Left lung (tissue), 10 donors: ENCODE results near the gene ILF3. TPM values are rescaled to one million over a fixed set of nuclear protein-coding genes. Genes with fewer than 3 reads are reported as not detected.

Source experiments
- ATAC-seq: fragments of 200-7000 bp; cut with Tn5 transposase; one replicate; pipeline ENCODE4 v1.9.1; 2020; ENCODE audit warnings: moderate library complexity
- DNase-seq, 4 donors: peaks; one replicate each; pipeline ENCODE4 v3.0.0-alpha.2; 2013 to 2020
- H3K27ac ChIP-seq, 2 donors: fragments of 200-600 bp; sonication (generic) in 1 of 2; one replicate each; pipeline versions ENCODE4 v1.5.0 to v1.8.0; 2020 to 2021
- H3K27me3 ChIP-seq, 2 donors: fragments of 200-600 bp; sonication (generic) in 1 of 2; one replicate each; pipeline versions ENCODE4 v1.5.0 to v1.8.0; 2020 to 2021
- H3K36me3 ChIP-seq, 2 donors: fragments of 200-600 bp; sonication (generic) in 1 of 2; one replicate each; pipeline versions ENCODE4 v1.5.0 to v1.8.0; 2020 to 2021
- H3K4me1 ChIP-seq, 2 donors: fragments of 200-600 bp; one replicate each; pipeline ENCODE4 v1.8.0; 2021
- H3K4me3 ChIP-seq, 2 donors: fragments of 200-600 bp; sonication (generic) in 1 of 2; one replicate each; pipeline versions ENCODE4 v1.5.0 to v1.8.0; 2020 to 2021; ENCODE audit warnings: mild to moderate bottlenecking in 1 of 2
- H3K9me3 ChIP-seq, 2 donors: fragments of 200-600 bp; sonication (generic) in 1 of 2; one replicate each; pipeline versions ENCODE4 v1.5.0 to v1.8.0; 2020 to 2021
- CTCF ChIP-seq, 2 donors: fragments of 200-600 bp; sonication (generic) in 1 of 2; IDR thresholded peaks; one replicate each; pipeline versions ENCODE4 v1.5.0 to v1.8.0; 2021; ENCODE audit warnings: antibody characterized with exemption in 2 of 2
- intact Hi-C, 2 donors: fragments of 100-400 bp; cut with DNase I; formaldehyde crosslinking; loops; one replicate each; pipeline versions ENCODE4 v1.11.2 to v1.14.2; 2022
- polyA plus RNA-seq, 6 donors: library from polyadenylated mRNA; unstranded; fragments of 120-200 nt; gene quantifications; one replicate each; pipeline ENCODE4 v1.2.1, GENCODE V29; 2013; ENCODE audit not compliant: insufficient read length in 6 of 6
- total RNA-seq, 2 donors: library from RNA; stranded (reverse); fragmentation: NEBNext Ultra II Directional; extraction: Animal tissue kit (Norgen Biotek cat#: 25700); gene quantifications; one replicate each; pipeline ENCODE4 v1.2.1, GENCODE V29; 2021
- donor health status: DM: no; HTN: yes; CAD: no.
- donor health status: DM: no; HTN: no; CAD: no.

The ILF3 gene
- total and polyA plus RNA-seq, 8 donors = 161 to 357 (median 298) TPM

- peak; percentile 7 for ATAC-seq
- Histone ChIP-seq H3K4me3 (peak overlapping the region; percentile 93 to 96), H3K27me3 (no peaks in the 10 kb centered on the region), H3K36me3 (peaks cover 0 to 9% of the 10 kb centered on the region in 2 donors), H3K4me1 (peaks cover 25 to 58% of the 10 kb centered on the region in 2 donors), H3K9me3 (no peaks in the 10 kb centered on the region), H3K27ac (peak overlapping the region; percentile 94 to 98)
- peak in 3 of 4 donors; percentile 46 to 85 (median 56) for DNase-seq
- TF ChIP-seq CTCF (IDR thresholded peaks at IDR 0.05) = no peak
- intact Hi-C loops = no loop called here
These were observed 687 bp downstream of the ILF3 start for GRCh38 chr19:10654610-10655456.

GRCh38 chr19:10655457-10656312 lies 1.5 kb downstream of the ILF3 start:
- peak overlapping the region; percentile 93 to 96 for H3K4me3 ChIP-seq
- H3K9me3 ChIP-seq = no peaks in the 10 kb centered on the region
- H3K4me1 ChIP-seq = peaks cover 27 to 66% of the 10 kb centered on the region in 2 donors
- no peaks in the 10 kb centered on the region for H3K27me3 ChIP-seq
- no peak for TF ChIP-seq CTCF (IDR thresholded peaks at IDR 0.05)
- DNase-seq (peak in 1 of 4 donors; percentile 10), ATAC-seq (no peak)
- intact Hi-C loops = no loop called here
- H3K36me3 ChIP-seq = peaks cover 0 to 14% of the 10 kb centered on the region in 2 donors
- H3K27ac ChIP-seq = peak overlapping the region; percentile 9 to 98

GRCh38 chr19:10660346-10660745 lies 6.2 kb downstream of the ILF3 start:
- Histone ChIP-seq H3K4me3 (no peak overlapping the region), H3K4me1 (peaks cover 29 to 79% of the 10 kb centered on the region in 2 donors), H3K27ac (no peak overlapping the region), H3K36me3 (peaks cover 0 to 26% of the 10 kb centered on the region in 2 donors), H3K9me3 (no peaks in the 10 kb centered on the region), H3K27me3 (no peaks in the 10 kb centered on the region)
- ATAC-seq = no peak
- no peak for DNase-seq
- intact Hi-C loops = no loop called here
- no peak for TF ChIP-seq CTCF (IDR thresholded peaks at IDR 0.05)

GRCh38 chr19:10661946-10662345 lies 7.8 kb downstream of the ILF3 start:
- DNase-seq = no peak
- Histone ChIP-seq H3K4me3 (no peak overlapping the region), H3K27ac (no peak overlapping the region), H3K9me3 (no peaks in the 10 kb centered on the region), H3K4me1 (peaks cover 18 to 77% of the 10 kb centered on the region in 2 donors), H3K27me3 (no peaks in the 10 kb centered on the region), H3K36me3 (peaks cover 0 to 33% of the 10 kb centered on the region in 2 donors)
- no peak for TF ChIP-seq CTCF (IDR thresholded peaks at IDR 0.05)
- intact Hi-C loops = no loop called here
- ATAC-seq = peak; percentile 55
